Measurements from ENCODE around the gene DOCK6.

DNA sequence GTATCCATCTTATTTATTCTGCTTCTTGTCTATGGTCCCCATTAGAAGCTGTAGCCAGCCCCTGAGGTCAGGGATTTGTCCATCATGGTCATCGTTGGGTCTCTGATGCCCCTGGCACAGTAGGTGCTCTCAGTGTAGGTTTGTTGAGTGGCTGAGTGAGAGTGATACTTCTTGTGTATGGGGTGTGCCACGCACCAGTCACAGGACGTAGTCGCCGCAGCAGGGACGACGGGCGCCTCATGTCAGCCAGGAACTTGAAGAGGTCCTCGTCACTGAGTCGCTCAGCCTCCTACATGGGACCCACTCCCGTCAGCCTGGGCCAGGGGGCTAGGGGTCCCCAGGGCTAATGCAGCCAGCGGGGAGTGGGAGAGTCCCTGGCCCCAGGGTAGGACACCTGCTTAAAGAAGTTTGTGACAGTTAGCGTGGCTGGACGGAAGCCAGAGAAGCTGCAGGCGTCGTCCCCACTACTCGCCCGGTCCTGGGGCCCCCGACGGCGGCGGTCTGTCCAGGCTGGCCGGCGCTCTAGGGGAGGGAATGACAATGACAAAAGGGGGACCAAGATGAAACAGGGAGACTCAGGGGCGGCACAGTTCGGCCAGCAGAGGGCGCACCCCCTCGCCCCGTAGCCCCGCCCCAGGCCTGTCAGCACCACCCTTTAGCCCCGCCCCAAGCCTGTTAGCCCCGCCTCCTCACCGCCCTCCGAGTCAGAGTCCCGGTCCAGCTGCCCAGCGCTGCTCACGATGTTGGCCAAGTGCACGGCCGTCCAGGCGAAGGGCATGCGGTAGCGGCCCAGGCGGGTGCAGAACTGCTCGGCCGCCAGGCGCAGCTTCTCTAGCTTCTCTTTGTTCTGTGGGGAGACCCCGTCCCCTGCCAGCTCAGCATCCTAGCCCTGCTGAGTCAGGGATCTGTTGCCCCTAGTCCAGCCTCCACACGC lies 19.2 kb downstream of the DOCK6 start:
- TF ChIP-seq POLR2A (IDR thresholded peaks at IDR 0.05; ENCODE audit: low read length), result no peak
- no peak for TF ChIP-seq GATA1 (IDR thresholded peaks at IDR 0.05; ENCODE audit: low read depth, low read length)

Data from erythroblast (primary cell).